ENCODE data around the gene ANKRD44. TPM values are rescaled to one million over a fixed set of nuclear protein-coding genes. Genes with fewer than 3 reads are reported as not detected.

Gene ANKRD44
- total and polyA plus RNA-seq, 8 donors: 23.2 to 52.6 (median 29.8) TPM

DNA sequence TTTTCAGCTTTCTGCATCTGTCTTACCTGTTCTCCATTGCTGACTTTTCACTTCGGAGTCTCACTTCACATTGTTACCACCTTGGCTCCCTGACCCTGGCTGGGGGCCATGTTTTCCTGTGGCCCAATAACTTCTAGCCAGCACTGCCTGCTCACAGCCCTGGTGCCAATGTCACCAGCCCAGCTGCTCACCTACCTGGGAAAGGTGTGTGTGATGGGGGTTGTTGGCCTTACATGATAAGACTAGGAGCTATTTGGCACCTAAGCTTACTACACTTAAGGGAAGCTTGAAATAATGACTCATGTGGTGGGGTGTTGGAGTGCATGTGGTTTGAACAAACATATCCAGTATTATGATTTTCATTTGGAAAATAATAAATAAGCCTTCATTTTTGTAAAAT is 346.6 kb downstream of the ANKRD44 start:
- TF ChIP-seq, protein P1, sequence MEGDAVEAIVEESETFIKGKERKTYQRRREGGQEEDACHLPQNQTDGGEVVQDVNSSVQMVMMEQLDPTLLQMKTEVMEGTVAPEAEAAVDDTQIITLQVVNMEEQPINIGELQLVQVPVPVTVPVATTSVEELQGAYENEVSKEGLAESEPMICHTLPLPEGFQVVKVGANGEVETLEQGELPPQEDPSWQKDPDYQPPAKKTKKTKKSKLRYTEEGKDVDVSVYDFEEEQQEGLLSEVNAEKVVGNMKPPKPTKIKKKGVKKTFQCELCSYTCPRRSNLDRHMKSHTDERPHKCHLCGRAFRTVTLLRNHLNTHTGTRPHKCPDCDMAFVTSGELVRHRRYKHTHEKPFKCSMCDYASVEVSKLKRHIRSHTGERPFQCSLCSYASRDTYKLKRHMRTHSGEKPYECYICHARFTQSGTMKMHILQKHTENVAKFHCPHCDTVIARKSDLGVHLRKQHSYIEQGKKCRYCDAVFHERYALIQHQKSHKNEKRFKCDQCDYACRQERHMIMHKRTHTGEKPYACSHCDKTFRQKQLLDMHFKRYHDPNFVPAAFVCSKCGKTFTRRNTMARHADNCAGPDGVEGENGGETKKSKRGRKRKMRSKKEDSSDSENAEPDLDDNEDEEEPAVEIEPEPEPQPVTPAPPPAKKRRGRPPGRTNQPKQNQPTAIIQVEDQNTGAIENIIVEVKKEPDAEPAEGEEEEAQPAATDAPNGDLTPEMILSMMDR (IDR thresholded peaks at IDR 0.05): no peak
- Histone ChIP-seq H3K27me3 (no peaks in the 10 kb centered on the region), H3K27ac (no peak overlapping the region), H3K9me3 (no peaks in the 10 kb centered on the region), H3K4me1 (peaks cover 0 to 7% of the 10 kb centered on the region in 2 donors), H3K4me3 (no peak overlapping the region), H3K36me3 (no peaks in the 10 kb centered on the region)
- intact Hi-C loops (cut with DNase I): no loop called here
- DNase-seq (peak in 1 of 4 donors; percentile 35), ATAC-seq (peak; percentile 79)

DNA sequence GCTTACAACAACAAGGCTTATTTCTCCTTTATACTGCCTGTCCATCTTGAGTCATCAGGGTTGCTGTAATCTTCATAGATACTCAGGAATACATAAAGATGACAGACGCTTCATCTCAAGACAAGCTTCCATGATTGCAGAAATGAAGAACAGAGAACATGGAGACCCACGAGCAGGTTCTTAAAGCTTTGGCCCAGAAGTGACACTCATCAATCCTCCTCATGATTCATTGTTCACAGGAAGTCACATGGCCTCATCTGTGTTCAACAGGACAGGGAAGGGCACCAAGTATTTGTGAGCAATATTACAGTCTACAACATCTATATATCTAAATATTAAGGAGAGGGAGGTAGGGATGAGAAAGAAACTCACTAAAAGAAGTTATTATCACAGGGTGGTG is 347.5 kb downstream of the ANKRD44 start:
- ATAC-seq: no peak
- TF ChIP-seq, protein P1 (IDR thresholded peaks at IDR 0.05): no peak
- no peak overlapping the region for H3K4me3 ChIP-seq
- no peaks in the 10 kb centered on the region for H3K9me3 ChIP-seq
- H3K4me1 ChIP-seq: peaks cover 0 to 7% of the 10 kb centered on the region in 2 donors
- H3K36me3 ChIP-seq: no peaks in the 10 kb centered on the region
- no peak for DNase-seq
- H3K27ac ChIP-seq: no peak overlapping the region
- no peaks in the 10 kb centered on the region for H3K27me3 ChIP-seq
- intact Hi-C loops (cut with DNase I): no loop called here

DNA sequence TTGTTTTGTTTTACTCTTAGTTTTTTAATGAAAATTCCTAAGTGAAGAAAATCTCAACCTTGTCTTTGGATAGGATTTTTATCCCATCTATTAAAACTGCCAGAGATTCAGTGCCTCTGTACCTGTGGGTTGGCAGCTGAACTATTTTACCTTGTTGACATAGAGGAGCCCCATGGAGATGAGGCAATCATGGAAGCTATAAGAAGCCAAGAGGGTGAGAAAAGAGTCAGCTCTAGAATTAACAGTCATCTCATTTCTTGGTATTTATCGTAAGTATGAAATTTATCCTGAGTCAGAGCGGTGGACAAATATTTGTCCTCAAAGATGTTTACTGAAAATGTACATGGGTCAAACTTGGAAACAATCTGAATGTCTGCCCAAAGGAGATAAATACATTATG is 348.3 kb downstream of the ANKRD44 start:
- no peak for ATAC-seq
- Histone ChIP-seq H3K4me3 (no peak overlapping the region), H3K4me1 (peaks cover 0 to 7% of the 10 kb centered on the region in 2 donors), H3K36me3 (no peaks in the 10 kb centered on the region), H3K9me3 (no peaks in the 10 kb centered on the region), H3K27me3 (no peaks in the 10 kb centered on the region), H3K27ac (no peak overlapping the region)
- no peak for DNase-seq
- TF ChIP-seq, protein P1 (IDR thresholded peaks at IDR 0.05): no peak
- intact Hi-C loops (cut with DNase I): no loop called here

DNA sequence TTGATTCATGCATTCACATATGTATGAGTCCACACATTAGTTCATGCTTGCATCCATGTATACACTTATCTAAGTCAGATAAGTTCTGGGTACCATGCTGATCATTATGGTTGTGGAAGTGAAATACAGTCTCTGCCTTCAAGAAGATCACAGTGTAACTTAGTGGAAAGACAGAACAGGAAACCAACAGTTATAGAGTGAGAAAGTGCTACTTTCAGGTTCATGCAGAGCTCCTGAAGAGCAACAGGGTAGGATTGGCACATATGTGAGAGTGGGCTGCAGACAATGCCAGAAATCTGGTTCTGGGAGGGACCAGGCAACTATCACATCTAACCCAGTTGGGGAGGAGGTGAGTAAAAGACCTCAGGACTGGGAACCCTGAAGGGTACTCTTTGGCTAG is 348.7 kb downstream of the ANKRD44 start:
- Histone ChIP-seq H3K9me3 (no peaks in the 10 kb centered on the region), H3K27me3 (no peaks in the 10 kb centered on the region), H3K36me3 (no peaks in the 10 kb centered on the region), H3K27ac (no peak overlapping the region), H3K4me3 (no peak overlapping the region), H3K4me1 (peaks cover 0 to 7% of the 10 kb centered on the region in 2 donors)
- TF ChIP-seq, protein P1 (IDR thresholded peaks at IDR 0.05): no peak
- intact Hi-C loops (cut with DNase I): no loop called here
- ATAC-seq (no peak), DNase-seq (no peak)

DNA sequence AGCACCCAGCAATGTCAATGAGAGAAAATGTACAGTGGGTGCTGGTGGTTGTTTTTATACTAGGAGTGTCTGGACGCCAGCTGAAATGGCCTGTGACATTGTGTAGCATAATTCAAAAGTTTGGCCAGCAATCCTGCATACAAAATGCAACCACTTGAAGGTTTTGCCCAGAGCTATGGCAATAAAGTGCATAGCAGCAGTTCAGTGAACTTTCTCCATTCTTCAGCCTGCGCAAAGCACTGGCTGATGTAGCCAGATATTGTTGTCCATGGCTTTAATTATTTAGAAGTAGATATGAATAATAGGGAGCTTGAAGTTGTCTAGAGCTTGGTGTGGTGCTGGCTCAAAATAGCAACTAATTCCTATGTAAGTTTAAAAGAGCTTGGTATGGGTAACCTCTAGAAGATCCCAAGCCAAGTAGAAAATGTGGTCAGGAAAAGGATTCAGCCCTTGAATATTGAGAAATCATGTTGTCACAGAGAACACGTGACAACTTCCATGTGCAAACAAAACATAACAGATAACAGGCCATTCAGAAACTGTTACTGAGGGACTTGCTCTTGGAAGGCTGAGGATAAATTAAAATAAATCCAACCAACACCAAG is 350.7 kb downstream of the ANKRD44 start:
- H3K9me3 ChIP-seq: no peaks in the 10 kb centered on the region
- H3K27me3 ChIP-seq: no peaks in the 10 kb centered on the region
- peaks cover 0 to 7% of the 10 kb centered on the region in 2 donors for H3K4me1 ChIP-seq
- TF ChIP-seq, protein P1 (IDR thresholded peaks at IDR 0.05): no peak
- H3K4me3 ChIP-seq: no peak overlapping the region
- H3K36me3 ChIP-seq: no peaks in the 10 kb centered on the region
- peak; percentile 78 for ATAC-seq
- no peak overlapping the region for H3K27ac ChIP-seq
- DNase-seq: no peak
- intact Hi-C loops (cut with DNase I): no loop called here

Measured in left lung (tissue), 10 donors.